CD8-positive, alpha-beta memory T cell (primary cell): ENCODE results near the gene KLK3. TPM values are rescaled to one million over a fixed set of nuclear protein-coding genes. Genes with fewer than 3 reads are reported as not detected.

Experiments
- CTCF ChIA-PET: fragments of 350-600 bp; sonication (Branson Sonifier 250); formaldehyde crosslinking; loops from one replicate; lab custom pipeline; 2021; ENCODE audit warnings: antibody characterized with exemption; lab: Charles Lee
- POLR2A ChIA-PET: fragments of 350-600 bp; sonication (Branson Sonifier 250); formaldehyde crosslinking; loops from one replicate; lab custom pipeline; 2021; ENCODE audit warnings: antibody characterized with exemption; lab: Charles Lee
- DNase-seq, 5 donors: peaks; one replicate each; pipeline versions ENCODE4 v3.0.0 to v3.0.0-alpha.2; 2020 to 2022; ENCODE audit warnings: mixed read lengths in 1 of 5
- H3K27ac ChIP-seq: one replicate; pipeline ENCODE4 v1.7.0; 2013; ENCODE audit warnings: low read depth, mild to moderate bottlenecking, low read length, moderate library complexity
- H3K27me3 ChIP-seq: 2 replicates; pipeline ENCODE4 v1.7.0; 2013; ENCODE audit warnings: low read length, mild to moderate bottlenecking; ENCODE audit not compliant: insufficient read depth, poor library complexity, severe bottlenecking
- H3K36me3 ChIP-seq: 2 replicates; pipeline ENCODE4 v1.7.0; 2013; ENCODE audit warnings: mild to moderate bottlenecking, low read length, moderate library complexity; ENCODE audit not compliant: insufficient read depth
- H3K4me1 ChIP-seq: 2 replicates; pipeline ENCODE4 v1.7.0; 2013; ENCODE audit warnings: mild to moderate bottlenecking, low read length, moderate library complexity; ENCODE audit not compliant: insufficient read depth
- H3K4me3 ChIP-seq: 2 replicates; pipeline ENCODE4 v1.7.0; 2013; ENCODE audit warnings: mild to moderate bottlenecking, low read length
- H3K9me3 ChIP-seq: 2 replicates; pipeline ENCODE4 v1.7.0; 2013; ENCODE audit warnings: mild to moderate bottlenecking, low read length
- H3K27ac Mint-ChIP-seq, 8 donors: one replicate each; pipeline ENCODE4 v1.8.0; 2020 to 2021; ENCODE audit warnings: mixed read lengths in 8 of 8, mild to moderate bottlenecking in 6 of 8, inconsistent platforms in 3 of 8, moderate library complexity in 3 of 8
- H3K27me3 Mint-ChIP-seq, 2 donors: one replicate each; pipeline ENCODE4 v1.8.0; 2020 to 2021; ENCODE audit warnings: mixed read lengths in 2 of 2, mild to moderate bottlenecking in 1 of 2, moderate library complexity in 1 of 2
- H3K36me3 Mint-ChIP-seq, 3 donors: one replicate each; pipeline ENCODE4 v1.8.0; 2020 to 2021; ENCODE audit warnings: mixed read lengths in 3 of 3, inconsistent platforms in 1 of 3, mild to moderate bottlenecking in 1 of 3
- H3K4me1 Mint-ChIP-seq, 3 donors: one replicate each; pipeline ENCODE4 v1.8.0; 2020 to 2021; ENCODE audit warnings: mixed read lengths in 3 of 3, inconsistent platforms in 1 of 3, mild to moderate bottlenecking in 1 of 3
- H3K4me3 Mint-ChIP-seq, 7 donors: one replicate each; pipeline ENCODE4 v1.8.0; 2020 to 2021; ENCODE audit warnings: mixed read lengths in 7 of 7, mild to moderate bottlenecking in 6 of 7, moderate library complexity in 4 of 7, inconsistent platforms in 2 of 7
- H3K9me3 Mint-ChIP-seq, 5 donors: one replicate each; pipeline ENCODE4 v1.8.0; 2020 to 2022; ENCODE audit warnings: mixed read lengths in 5 of 5, mild to moderate bottlenecking in 3 of 5, moderate library complexity in 2 of 5, inconsistent platforms in 1 of 5
- polyA plus RNA-seq: library from polyadenylated mRNA; unstranded; fragments of 300-500 nt; fragmentation: Illumina TruSeq; gene quantifications from one replicate; pipeline ENCODE4 v1.2.3, GENCODE V29; 2021
- total RNA-seq, 2 experiments: library from RNA; stranded (reverse); gene quantifications; one replicate each; pipeline ENCODE4 v1.2.3, GENCODE V29; 2021

Gene KLK3
- total and polyA plus RNA-seq, 3 experiments from 2014 or later = not detected

DNA sequence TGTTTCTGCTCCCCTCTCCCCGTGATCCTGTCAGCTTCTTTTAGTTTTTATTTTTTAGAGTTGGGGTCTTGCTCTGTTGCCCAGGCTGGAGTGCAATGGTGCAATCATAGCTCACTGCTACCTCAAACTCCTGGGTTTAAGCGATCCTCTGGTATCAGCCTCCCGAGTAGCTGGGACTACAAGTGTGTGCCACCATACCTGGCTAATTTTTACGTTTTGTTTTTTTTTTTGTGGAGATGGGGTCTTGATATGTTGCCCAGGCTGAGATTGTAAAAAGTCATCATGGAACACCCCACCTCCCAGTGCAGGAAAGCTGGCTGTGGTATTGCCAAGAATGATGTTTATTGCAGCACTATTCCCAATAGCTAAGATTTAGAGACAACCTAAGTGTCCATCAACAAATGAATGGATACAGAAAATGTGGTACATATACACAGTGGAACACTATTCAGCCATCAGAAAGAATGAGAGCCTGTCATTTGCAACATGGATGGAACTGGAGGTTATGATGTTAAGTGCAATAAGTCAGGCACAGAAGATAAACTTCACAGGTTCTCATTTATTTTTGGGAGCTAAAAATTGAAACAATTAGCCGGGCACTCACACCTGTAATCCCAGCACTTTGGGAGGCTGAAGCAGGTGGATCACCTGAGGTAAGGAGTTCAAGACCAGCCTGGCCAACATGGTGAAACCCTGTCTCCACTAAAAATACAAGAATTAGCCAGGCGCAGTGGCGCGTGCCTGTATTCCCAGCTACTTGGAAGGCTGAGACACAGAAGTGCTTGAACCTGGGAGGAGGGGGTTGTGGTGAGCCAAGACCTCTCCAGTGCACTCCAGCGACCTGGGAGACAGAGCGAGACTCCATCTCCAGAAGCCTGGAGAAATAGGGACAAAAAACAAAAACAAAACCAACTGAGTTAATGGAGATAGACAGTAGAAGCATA lies 14.7 kb upstream of the KLK3 start:
- ChIA-PET POLR2A (no interaction called here), CTCF (no interaction called here)

DNA sequence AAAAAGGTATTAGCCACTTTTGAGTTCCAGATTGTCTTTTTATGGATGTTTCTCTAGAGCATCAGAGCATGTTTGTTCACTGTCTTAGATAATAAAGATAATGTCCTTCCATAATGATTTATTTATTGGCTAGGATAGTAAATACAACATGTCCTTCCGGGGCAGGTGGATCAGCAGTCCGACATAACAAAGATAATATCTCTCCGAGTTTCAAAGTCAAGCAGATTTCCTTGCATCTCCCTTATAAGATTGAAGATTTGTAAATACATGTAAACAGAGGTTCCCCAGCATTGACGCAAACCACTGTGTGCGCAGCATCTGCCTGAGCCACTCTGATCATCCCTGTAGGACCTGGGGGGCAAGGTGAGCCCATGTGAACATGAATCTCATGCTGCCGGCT lies 12.6 kb upstream of the KLK3 start:
- DNase-seq = no peak
- POLR2A ChIA-PET = no interaction called here
- Histone ChIP-seq H3K4me1 (no peaks in the 10 kb centered on the region), H3K4me3 (no peak overlapping the region), H3K9me3 (no peaks in the 10 kb centered on the region), H3K27ac (no peak overlapping the region), H3K36me3 (no peaks in the 10 kb centered on the region), H3K27me3 (peaks cover under 1% of the 10 kb centered on the region)
- H3K4me3 Mint-ChIP-seq = no peak overlapping the region
- CTCF ChIA-PET = no interaction called here
- H3K4me1 Mint-ChIP-seq = peaks cover 0 to 2% (median 0%) of the 10 kb centered on the region in 3 donors
- H3K36me3 Mint-ChIP-seq = no peaks in the 10 kb centered on the region
- H3K9me3 Mint-ChIP-seq = peaks cover 13 to 28% (median 13%) of the 10 kb centered on the region in 5 donors
- peaks cover 5 to 22% of the 10 kb centered on the region in 2 donors for H3K27me3 Mint-ChIP-seq
- no peak overlapping the region for H3K27ac Mint-ChIP-seq

More for the DNA sequence above, 14.7 kb upstream of the KLK3 start:
- Histone ChIP-seq H3K36me3 (no peaks in the 10 kb centered on the region), H3K4me3 (no peak overlapping the region), H3K9me3 (no peaks in the 10 kb centered on the region), H3K27me3 (peaks cover 8% of the 10 kb centered on the region), H3K27ac (no peak overlapping the region), H3K4me1 (peaks cover 12% of the 10 kb centered on the region)
- DNase-seq = no peak
- H3K4me3 Mint-ChIP-seq = no peak overlapping the region
- peaks cover 11 to 13% (median 13%) of the 10 kb centered on the region in 3 donors for H3K4me1 Mint-ChIP-seq
- H3K9me3 Mint-ChIP-seq = peaks cover 9 to 23% (median 15%) of the 10 kb centered on the region in 5 donors
- peaks cover 13 to 38% of the 10 kb centered on the region in 2 donors for H3K27me3 Mint-ChIP-seq
- no peaks in the 10 kb centered on the region for H3K36me3 Mint-ChIP-seq
- no peak overlapping the region for H3K27ac Mint-ChIP-seq

DNA sequence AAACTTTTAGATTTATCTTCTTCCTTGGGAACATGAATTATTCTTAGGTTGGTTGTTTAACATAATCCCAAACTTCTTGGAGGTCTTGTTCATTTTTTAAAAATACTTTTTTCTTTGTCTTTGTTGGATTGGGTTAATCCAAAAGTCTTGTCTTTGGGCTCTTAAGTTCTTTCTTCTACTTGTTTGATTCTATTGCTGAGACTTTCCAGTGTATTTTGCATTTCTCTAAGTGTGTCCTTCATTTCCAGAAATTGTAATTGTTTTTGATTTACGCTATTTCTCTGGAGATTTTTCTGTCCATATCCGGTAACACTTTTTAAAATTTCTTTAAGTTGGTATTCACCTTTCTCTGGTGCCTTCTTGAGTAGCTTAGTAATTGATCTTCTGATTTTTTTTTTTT lies 11.5 kb upstream of the KLK3 start:
- Histone ChIP-seq H3K4me1 (no peaks in the 10 kb centered on the region), H3K27ac (no peak overlapping the region), H3K36me3 (no peaks in the 10 kb centered on the region), H3K27me3 (no peaks in the 10 kb centered on the region), H3K9me3 (no peaks in the 10 kb centered on the region), H3K4me3 (no peak overlapping the region)
- no peaks in the 10 kb centered on the region for H3K36me3 Mint-ChIP-seq
- no peak for DNase-seq
- H3K27ac Mint-ChIP-seq = no peak overlapping the region
- POLR2A ChIA-PET = no interaction called here
- H3K4me1 Mint-ChIP-seq = no peaks in the 10 kb centered on the region
- peaks cover 13 to 28% (median 13%) of the 10 kb centered on the region in 5 donors for H3K9me3 Mint-ChIP-seq
- H3K4me3 Mint-ChIP-seq = no peak overlapping the region
- peaks cover 4 to 15% of the 10 kb centered on the region in 2 donors for H3K27me3 Mint-ChIP-seq
- CTCF ChIA-PET = no interaction called here

DNA sequence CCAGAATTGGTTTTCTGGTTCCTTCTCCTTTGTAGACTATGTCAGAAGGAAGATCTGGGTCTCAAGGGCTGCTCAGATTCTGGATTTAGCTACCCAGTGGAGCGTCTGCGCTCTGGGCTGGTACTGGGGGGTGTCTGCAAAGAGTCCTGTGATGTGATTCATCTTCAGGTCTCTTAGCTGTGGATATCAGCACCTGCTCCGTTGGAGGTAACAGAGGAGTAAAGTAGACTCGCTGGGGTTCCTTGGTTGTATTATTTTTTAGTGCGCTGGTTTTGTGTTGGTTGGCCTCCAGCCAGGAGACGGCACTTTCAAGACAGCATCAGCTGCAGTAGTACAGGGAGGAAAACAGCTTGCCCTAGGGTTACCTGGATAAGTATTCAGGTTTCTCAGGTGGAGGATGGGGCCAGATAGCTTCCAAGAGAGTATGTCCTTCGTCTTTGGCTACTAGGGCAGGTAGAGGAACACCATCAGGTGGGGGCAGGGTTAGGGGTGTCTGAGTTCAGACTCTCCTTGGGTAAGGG lies 11.0 kb upstream of the KLK3 start:
- H3K27me3 ChIP-seq = no peaks in the 10 kb centered on the region
- H3K36me3 Mint-ChIP-seq = no peaks in the 10 kb centered on the region
- H3K4me3 ChIP-seq = no peak overlapping the region
- peaks cover 4 to 18% of the 10 kb centered on the region in 2 donors for H3K27me3 Mint-ChIP-seq
- no peak overlapping the region for H3K4me3 Mint-ChIP-seq
- DNase-seq = no peak
- POLR2A ChIA-PET = no interaction called here
- no peaks in the 10 kb centered on the region for H3K9me3 ChIP-seq
- no peak overlapping the region for H3K27ac ChIP-seq
- no peaks in the 10 kb centered on the region for H3K36me3 ChIP-seq
- peaks cover 13 to 28% (median 13%) of the 10 kb centered on the region in 5 donors for H3K9me3 Mint-ChIP-seq
- no peak overlapping the region for H3K27ac Mint-ChIP-seq
- H3K4me1 Mint-ChIP-seq = no peaks in the 10 kb centered on the region
- no peaks in the 10 kb centered on the region for H3K4me1 ChIP-seq
- CTCF ChIA-PET = no interaction called here

DNA sequence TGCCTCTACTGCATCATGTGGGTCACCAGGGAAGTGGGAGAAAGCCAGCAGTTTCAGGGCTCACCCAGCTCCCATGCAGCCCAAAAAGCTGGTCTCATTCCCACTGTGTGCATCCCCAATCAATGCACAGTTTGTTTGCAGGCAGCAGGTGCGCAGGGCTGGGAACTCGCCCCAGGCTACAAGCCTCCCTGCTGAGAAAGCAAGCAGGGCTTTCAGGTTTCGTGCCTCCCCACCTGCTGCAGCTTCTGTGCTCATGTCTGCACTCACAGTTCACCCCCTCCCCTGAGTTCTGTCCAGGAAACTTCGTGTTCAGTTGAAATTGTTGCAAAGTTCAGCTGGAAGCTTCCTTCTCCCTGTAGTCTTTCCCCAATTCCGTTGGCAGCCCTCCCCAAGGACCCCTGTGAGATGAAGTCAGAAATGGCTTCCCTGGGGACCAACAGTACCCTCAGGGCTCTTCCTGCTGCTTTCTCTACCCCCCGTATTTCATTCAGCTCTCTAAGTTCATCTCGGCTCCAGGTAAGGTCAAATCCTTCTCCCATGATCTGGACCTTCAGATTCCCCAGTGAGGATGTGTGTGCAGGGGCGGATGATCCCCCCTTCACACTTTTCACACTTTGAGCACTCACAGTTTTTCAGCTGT lies 10.3 kb upstream of the KLK3 start:
- Histone ChIP-seq H3K9me3 (no peaks in the 10 kb centered on the region), H3K27me3 (no peaks in the 10 kb centered on the region), H3K4me3 (no peak overlapping the region), H3K36me3 (no peaks in the 10 kb centered on the region), H3K27ac (no peak overlapping the region), H3K4me1 (no peaks in the 10 kb centered on the region)
- H3K27ac Mint-ChIP-seq = no peak overlapping the region
- H3K9me3 Mint-ChIP-seq = peaks cover 13 to 28% (median 13%) of the 10 kb centered on the region in 5 donors
- ChIA-PET CTCF (no interaction called here), POLR2A (no interaction called here)
- H3K4me3 Mint-ChIP-seq = no peak overlapping the region
- H3K36me3 Mint-ChIP-seq = no peaks in the 10 kb centered on the region
- H3K27me3 Mint-ChIP-seq = peaks cover 4 to 23% of the 10 kb centered on the region in 2 donors
- DNase-seq = no peak
- H3K4me1 Mint-ChIP-seq = no peaks in the 10 kb centered on the region

DNA sequence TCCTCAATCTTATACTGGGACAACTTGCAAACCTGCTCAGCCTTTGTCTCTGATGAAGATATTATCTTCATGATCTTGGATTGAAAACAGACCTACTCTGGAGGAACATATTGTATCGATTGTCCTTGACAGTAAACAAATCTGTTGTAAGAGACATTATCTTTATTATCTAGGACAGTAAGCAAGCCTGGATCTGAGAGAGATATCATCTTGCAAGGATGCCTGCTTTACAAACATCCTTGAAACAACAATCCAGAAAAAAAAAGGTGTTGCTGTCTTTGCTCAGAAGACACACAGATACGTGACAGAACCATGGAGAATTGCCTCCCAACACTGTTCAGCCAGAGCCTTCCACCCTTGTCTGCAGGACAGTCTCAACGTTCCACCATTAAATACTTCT lies 4.0 kb upstream of the KLK3 start:
- POLR2A ChIA-PET = no interaction called here
- Histone ChIP-seq H3K27me3 (no peaks in the 10 kb centered on the region), H3K27ac (no peak overlapping the region), H3K36me3 (no peaks in the 10 kb centered on the region), H3K9me3 (no peaks in the 10 kb centered on the region), H3K4me1 (no peaks in the 10 kb centered on the region), H3K4me3 (no peak overlapping the region)
- no peak for DNase-seq
- CTCF ChIA-PET = no interaction called here
- Mint-ChIP-seq H3K4me3 (no peak overlapping the region), H3K9me3 (peaks cover 0 to under 1% (median 0%) of the 10 kb centered on the region in 5 donors), H3K4me1 (no peaks in the 10 kb centered on the region), H3K27me3 (peaks cover 17 to 52% of the 10 kb centered on the region in 2 donors), H3K27ac (no peak overlapping the region), H3K36me3 (peaks cover 0 to 2% (median 0%) of the 10 kb centered on the region in 3 donors)

DNA sequence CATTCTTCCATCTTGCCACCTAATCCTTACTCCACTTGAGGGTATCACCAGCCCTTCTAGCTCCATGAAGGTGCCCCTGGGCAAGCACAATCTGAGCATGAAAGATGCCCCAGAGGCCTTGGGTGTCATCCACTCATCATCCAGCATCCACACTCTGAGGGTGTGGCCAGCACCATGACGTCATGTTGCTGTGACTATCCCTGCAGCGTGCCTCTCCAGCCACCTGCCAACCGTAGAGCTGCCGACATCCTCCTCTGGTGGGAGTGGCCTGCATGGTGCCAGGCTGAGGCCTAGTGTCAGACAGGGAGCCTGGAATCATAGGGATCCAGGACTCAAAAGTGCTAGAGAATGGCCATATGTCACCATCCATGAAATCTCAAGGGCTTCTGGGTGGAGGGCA lies 3.1 kb upstream of the KLK3 start:
- Mint-ChIP-seq H3K27me3 (peaks cover 21 to 61% of the 10 kb centered on the region in 2 donors), H3K4me3 (no peak overlapping the region), H3K4me1 (no peaks in the 10 kb centered on the region), H3K27ac (no peak overlapping the region), H3K9me3 (no peaks in the 10 kb centered on the region), H3K36me3 (peaks cover 0 to 2% (median 0%) of the 10 kb centered on the region in 3 donors)
- H3K27me3 ChIP-seq = no peaks in the 10 kb centered on the region
- no peaks in the 10 kb centered on the region for H3K4me1 ChIP-seq
- ChIA-PET POLR2A (no interaction called here), CTCF (no interaction called here)
- H3K4me3 ChIP-seq = no peak overlapping the region
- no peak for DNase-seq
- no peaks in the 10 kb centered on the region for H3K36me3 ChIP-seq
- H3K9me3 ChIP-seq = no peaks in the 10 kb centered on the region
- no peak overlapping the region for H3K27ac ChIP-seq

DNA sequence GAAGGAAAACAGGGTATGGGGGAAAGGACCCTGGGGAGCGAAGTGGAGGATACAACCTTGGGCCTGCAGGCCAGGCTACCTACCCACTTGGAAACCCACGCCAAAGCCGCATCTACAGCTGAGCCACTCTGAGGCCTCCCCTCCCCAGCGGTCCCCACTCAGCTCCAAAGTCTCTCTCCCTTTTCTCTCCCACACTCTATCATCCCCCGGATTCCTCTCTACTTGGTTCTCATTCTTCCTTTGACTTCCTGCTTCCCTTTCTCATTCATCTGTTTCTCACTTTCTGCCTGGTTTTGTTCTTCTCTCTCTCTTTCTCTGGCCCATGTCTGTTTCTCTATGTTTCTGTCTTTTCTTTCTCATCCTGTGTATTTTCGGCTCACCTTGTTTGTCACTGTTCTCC lies 2.7 kb downstream of the KLK3 start:
- H3K36me3 ChIP-seq = no peaks in the 10 kb centered on the region
- peaks cover 3% of the 10 kb centered on the region for H3K27me3 ChIP-seq
- Mint-ChIP-seq H3K9me3 (peaks cover 0 to 9% (median 0%) of the 10 kb centered on the region in 5 donors), H3K4me3 (no peak overlapping the region), H3K27ac (no peak overlapping the region), H3K4me1 (no peaks in the 10 kb centered on the region), H3K36me3 (no peaks in the 10 kb centered on the region), H3K27me3 (peaks cover 28 to 71% of the 10 kb centered on the region in 2 donors)
- POLR2A ChIA-PET = no interaction called here
- CTCF ChIA-PET = no interaction called here
- H3K4me1 ChIP-seq = no peaks in the 10 kb centered on the region
- no peak overlapping the region for H3K4me3 ChIP-seq
- no peaks in the 10 kb centered on the region for H3K9me3 ChIP-seq
- no peak for DNase-seq
- H3K27ac ChIP-seq = no peak overlapping the region
